Adipose tissue (tissue), 3 donors: ENCODE data around the gene CCL11. TPM values are rescaled to one million over a fixed set of nuclear protein-coding genes. Genes with fewer than 3 reads are reported as not detected.

Experiments used
- polyA plus RNA-seq, 3 donors: library from polyadenylated mRNA; stranded (reverse); fragments of 200-250 nt; gene quantifications; one replicate each; pipeline ENCODE4 v1.2.3, GENCODE V29; 2013
- donor health status: healthy with polysubstance abuse.
- donor health status: Bipolar disorder and iron deficiency.
- donor health status: healthy.

Gene CCL11
- polyA plus RNA-seq, 3 donors = 0.29 to 5.1 (median 2.2) TPM

Other genes starting within 250 kb of the CCL11 start
- gene CCL2, start 30.5 kb upstream of the CCL11 start, polyA plus RNA-seq = 100 to 1,000 TPM in 2 of 3 donors, 10 to 100 TPM in 1; 26.4 to 781 (median 278) TPM
- 1 to 10 TPM in 1 of 3 donors, under 1 TPM in 1, not detected in 1; 0.16 to 6.6 TPM for gene CCL7, start 15.5 kb upstream of the CCL11 start, polyA plus RNA-seq
- 1 to 10 TPM in 2 of 3 donors, under 1 TPM in 1; 0.32 to 7.2 (median 1.6) TPM for gene CCL8, start 33.7 kb downstream of the CCL11 start, polyA plus RNA-seq
- gene CCL13, start 70.7 kb downstream of the CCL11 start, polyA plus RNA-seq = 1 to 10 TPM in 2 of 3 donors, under 1 TPM in 1; 0.43 to 9.2 (median 6.8) TPM
- gene CCL1, start 77.5 kb downstream of the CCL11 start, polyA plus RNA-seq = not detected